Activated naive CD4-positive, alpha-beta T cell treated with anti-CD3 and anti-CD28 coated beads, Interleukin-2, amount 10 ng/mL, durations not matched to agents 7 days and 5 days (primary cell): ENCODE results near the gene CFAP91.

Experiments
- CTCF ChIA-PET: fragments of 350-600 bp; sonication (Branson Sonifier 250); formaldehyde crosslinking; loops from one replicate; lab custom pipeline; 2021; ENCODE audit warnings: antibody characterized with exemption; lab: Charles Lee
- DNase-seq: peaks from one replicate; pipeline ENCODE4 v3.0.0-alpha.2; 2020
- H3K27ac Mint-ChIP-seq: one replicate; pipeline ENCODE4 v1.8.0; 2021; ENCODE audit warnings: mild to moderate bottlenecking, moderate library complexity, mixed read lengths
- H3K27me3 Mint-ChIP-seq: one replicate; pipeline ENCODE4 v1.8.0; 2021; ENCODE audit warnings: mild to moderate bottlenecking, mixed read lengths
- H3K36me3 Mint-ChIP-seq: one replicate; pipeline ENCODE4 v1.8.0; 2021; ENCODE audit warnings: mixed read lengths
- H3K4me1 Mint-ChIP-seq: one replicate; pipeline ENCODE4 v1.8.0; 2021; ENCODE audit warnings: mixed read lengths
- H3K4me3 Mint-ChIP-seq: one replicate; pipeline ENCODE4 v1.8.0; 2021; ENCODE audit warnings: mild to moderate bottlenecking, moderate library complexity, mixed read lengths
- H3K9me3 Mint-ChIP-seq: one replicate; pipeline ENCODE4 v1.8.0; 2021; ENCODE audit warnings: mixed read lengths

CFAP91 gene

GRCh38 chr3:119697394-119697793 lies 5.4 kb upstream of the CFAP91 start:
- Mint-ChIP-seq H3K36me3 (peaks cover 6% of the 10 kb centered on the region), H3K4me3 (no peak overlapping the region), H3K27me3 (peaks cover under 1% of the 10 kb centered on the region), H3K9me3 (peaks cover 5% of the 10 kb centered on the region), H3K27ac (no peak overlapping the region), H3K4me1 (peaks cover 25% of the 10 kb centered on the region)
- no peak for DNase-seq
- CTCF ChIA-PET = no interaction called here

- H3K4me3 Mint-ChIP-seq = no peak overlapping the region
- H3K27ac Mint-ChIP-seq = no peak overlapping the region
- H3K36me3 Mint-ChIP-seq = peaks cover 6% of the 10 kb centered on the region
- CTCF ChIA-PET = interaction anchor here (1.6 kb wide), 1 partner anchor 20 kb away, joined by 4 read pairs; no protein-coding TSS in a partner anchor
- H3K4me1 Mint-ChIP-seq = peaks cover 39% of the 10 kb centered on the region
- H3K9me3 Mint-ChIP-seq = peaks cover 5% of the 10 kb centered on the region
- H3K27me3 Mint-ChIP-seq = peaks cover 20% of the 10 kb centered on the region
- DNase-seq = peak; percentile 20
These were observed 2.4 kb upstream of the CFAP91 start for GRCh38 chr3:119700269-119700919.

GRCh38 chr3:119700920-119701734 lies 1.7 kb upstream of the CFAP91 start:
- CTCF ChIA-PET = interaction anchor here (1.6 kb wide), 1 partner anchor 20 kb away, joined by 4 read pairs; no protein-coding TSS in a partner anchor
- H3K4me1 Mint-ChIP-seq = peaks cover 39% of the 10 kb centered on the region
- H3K27ac Mint-ChIP-seq = no peak overlapping the region
- DNase-seq = peak; percentile 22
- H3K4me3 Mint-ChIP-seq = no peak overlapping the region
- peaks cover 6% of the 10 kb centered on the region for H3K36me3 Mint-ChIP-seq
- H3K27me3 Mint-ChIP-seq = peaks cover 22% of the 10 kb centered on the region
- H3K9me3 Mint-ChIP-seq = peaks cover 5% of the 10 kb centered on the region

- H3K4me3 Mint-ChIP-seq = peak overlapping the region; percentile 31
- H3K36me3 Mint-ChIP-seq = peaks cover 6% of the 10 kb centered on the region
- peaks cover 5% of the 10 kb centered on the region for H3K9me3 Mint-ChIP-seq
- DNase-seq = no peak
- CTCF ChIA-PET = no interaction called here
- peaks cover 39% of the 10 kb centered on the region for H3K4me1 Mint-ChIP-seq
- H3K27me3 Mint-ChIP-seq = peaks cover 22% of the 10 kb centered on the region
- no peak overlapping the region for H3K27ac Mint-ChIP-seq
These were observed 1.2 kb downstream of the CFAP91 start for GRCh38 chr3:119703820-119704531.

- Mint-ChIP-seq H3K27me3 (peaks cover 7% of the 10 kb centered on the region), H3K36me3 (no peaks in the 10 kb centered on the region), H3K27ac (no peak overlapping the region), H3K4me1 (no peaks in the 10 kb centered on the region), H3K9me3 (no peaks in the 10 kb centered on the region), H3K4me3 (no peak overlapping the region)
- no peak for DNase-seq
- CTCF ChIA-PET = no interaction called here
These were observed 12.3 kb downstream of the CFAP91 start for GRCh38 chr3:119715105-119715504.

- peaks cover 5% of the 10 kb centered on the region for H3K27me3 Mint-ChIP-seq
- H3K4me1 Mint-ChIP-seq = no peaks in the 10 kb centered on the region
- H3K9me3 Mint-ChIP-seq = no peaks in the 10 kb centered on the region
- H3K4me3 Mint-ChIP-seq = no peak overlapping the region
- H3K36me3 Mint-ChIP-seq = no peaks in the 10 kb centered on the region
- no peak overlapping the region for H3K27ac Mint-ChIP-seq
- no peak for DNase-seq
- CTCF ChIA-PET = no interaction called here
These were observed 14.2 kb downstream of the CFAP91 start for GRCh38 chr3:119716998-119717397.

- no peaks in the 10 kb centered on the region for H3K9me3 Mint-ChIP-seq
- peaks cover 7% of the 10 kb centered on the region for H3K27me3 Mint-ChIP-seq
- no peak overlapping the region for H3K4me3 Mint-ChIP-seq
- DNase-seq = no peak
- no peaks in the 10 kb centered on the region for H3K36me3 Mint-ChIP-seq
- H3K27ac Mint-ChIP-seq = no peak overlapping the region
- no peaks in the 10 kb centered on the region for H3K4me1 Mint-ChIP-seq
- CTCF ChIA-PET = no interaction called here
These were observed 14.7 kb downstream of the CFAP91 start for GRCh38 chr3:119717520-119717919.

- H3K27ac Mint-ChIP-seq = no peak overlapping the region
- H3K4me3 Mint-ChIP-seq = no peak overlapping the region
- no peak for DNase-seq
- H3K4me1 Mint-ChIP-seq = no peaks in the 10 kb centered on the region
- no peaks in the 10 kb centered on the region for H3K9me3 Mint-ChIP-seq
- no peaks in the 10 kb centered on the region for H3K36me3 Mint-ChIP-seq
- CTCF ChIA-PET = no interaction called here
- H3K27me3 Mint-ChIP-seq = peaks cover 4% of the 10 kb centered on the region
These were observed 20.2 kb downstream of the CFAP91 start for GRCh38 chr3:119723022-119723421.

GRCh38 chr3:119726909-119727308 lies 24.1 kb downstream of the CFAP91 start:
- no peaks in the 10 kb centered on the region for H3K4me1 Mint-ChIP-seq
- no peaks in the 10 kb centered on the region for H3K9me3 Mint-ChIP-seq
- no peak overlapping the region for H3K27ac Mint-ChIP-seq
- no peak overlapping the region for H3K4me3 Mint-ChIP-seq
- peaks cover 3% of the 10 kb centered on the region for H3K27me3 Mint-ChIP-seq
- no peaks in the 10 kb centered on the region for H3K36me3 Mint-ChIP-seq
- DNase-seq = no peak
- CTCF ChIA-PET = no interaction called here

GRCh38 chr3:119729996-119730395 lies 27.2 kb downstream of the CFAP91 start:
- H3K4me3 Mint-ChIP-seq = no peak overlapping the region
- H3K27me3 Mint-ChIP-seq = no peaks in the 10 kb centered on the region
- H3K4me1 Mint-ChIP-seq = no peaks in the 10 kb centered on the region
- CTCF ChIA-PET = no interaction called here
- H3K36me3 Mint-ChIP-seq = no peaks in the 10 kb centered on the region
- H3K9me3 Mint-ChIP-seq = no peaks in the 10 kb centered on the region
- no peak for DNase-seq
- H3K27ac Mint-ChIP-seq = no peak overlapping the region

- Mint-ChIP-seq H3K27ac (no peak overlapping the region), H3K27me3 (no peaks in the 10 kb centered on the region), H3K4me3 (no peak overlapping the region), H3K36me3 (no peaks in the 10 kb centered on the region), H3K4me1 (no peaks in the 10 kb centered on the region), H3K9me3 (no peaks in the 10 kb centered on the region)
- CTCF ChIA-PET = no interaction called here
- no peak for DNase-seq
These were observed 28.9 kb downstream of the CFAP91 start for GRCh38 chr3:119731560-119732343.

- H3K4me3 Mint-ChIP-seq = no peak overlapping the region
- no peaks in the 10 kb centered on the region for H3K9me3 Mint-ChIP-seq
- H3K27ac Mint-ChIP-seq = no peak overlapping the region
- H3K27me3 Mint-ChIP-seq = no peaks in the 10 kb centered on the region
- no peaks in the 10 kb centered on the region for H3K36me3 Mint-ChIP-seq
- no peak for DNase-seq
- CTCF ChIA-PET = no interaction called here
- no peaks in the 10 kb centered on the region for H3K4me1 Mint-ChIP-seq
These were observed 31.0 kb downstream of the CFAP91 start for GRCh38 chr3:119733812-119734211.

- no peak for DNase-seq
- no peaks in the 10 kb centered on the region for H3K36me3 Mint-ChIP-seq
- H3K4me3 Mint-ChIP-seq = no peak overlapping the region
- no peak overlapping the region for H3K27ac Mint-ChIP-seq
- no peaks in the 10 kb centered on the region for H3K4me1 Mint-ChIP-seq
- peaks cover 16% of the 10 kb centered on the region for H3K27me3 Mint-ChIP-seq
- CTCF ChIA-PET = no interaction called here
- H3K9me3 Mint-ChIP-seq = no peaks in the 10 kb centered on the region
These were observed 35.9 kb downstream of the CFAP91 start for GRCh38 chr3:119738741-119739140.
